Lung (tissue), 12 donors: ENCODE data around the gene COL9A3. TPM values are rescaled to one million over a fixed set of nuclear protein-coding genes. Genes with fewer than 3 reads are reported as not detected.

Experiments
- ATAC-seq: fragments of 200-7000 bp; cut with Tn5 transposase; one replicate; pipeline ENCODE4 v1.9.1; 2020; ENCODE audit warnings: moderate number of reproducible peaks; ENCODE audit not compliant: insufficient read depth, low FRiP score
- DNase-seq, 3 donors: peaks; one replicate each; pipeline ENCODE4 v3.0.0-alpha.2; 2013 to 2017
- H3K27ac ChIP-seq, 2 donors: one replicate each; pipeline ENCODE4 v1.5.1; 2013; ENCODE audit warnings: mild to moderate bottlenecking in 2 of 2, moderate library complexity in 2 of 2, control low read depth in 1 of 2, inconsistent platforms in 1 of 2, low read depth in 1 of 2, low read length in 1 of 2
- H3K27me3 ChIP-seq, 3 donors: one replicate each; pipeline ENCODE4 v1.5.1; 2013; ENCODE audit warnings: low read length in 2 of 3; ENCODE audit not compliant: control insufficient read depth in 3 of 3, insufficient read depth in 3 of 3
- H3K36me3 ChIP-seq, 4 donors: one replicate each; pipeline ENCODE4 v1.5.1; 2013; ENCODE audit warnings: low read length in 4 of 4, mild to moderate bottlenecking in 1 of 4, moderate library complexity in 1 of 4; ENCODE audit not compliant: control insufficient read depth in 4 of 4, insufficient read depth in 4 of 4
- H3K4me1 ChIP-seq, 5 donors: one replicate each; pipeline ENCODE4 v1.5.1; 2013; ENCODE audit warnings: low read length in 5 of 5, mild to moderate bottlenecking in 2 of 5, moderate library complexity in 1 of 5; ENCODE audit not compliant: control insufficient read depth in 5 of 5, insufficient read depth in 5 of 5
- H3K4me3 ChIP-seq: one replicate; pipeline ENCODE4 v1.5.1; 2013; ENCODE audit warnings: mild to moderate bottlenecking, control low read depth, moderate library complexity
- H3K9ac ChIP-seq, 2 donors: one replicate each; pipeline ENCODE4 v1.5.1; 2013; ENCODE audit warnings: low read length in 2 of 2, control low read depth in 1 of 2; ENCODE audit not compliant: insufficient read depth in 1 of 2
- H3K9me3 ChIP-seq, 4 donors: one replicate each; pipeline ENCODE4 v1.5.1; 2013; ENCODE audit warnings: low read length in 3 of 4, mild to moderate bottlenecking in 1 of 4, moderate library complexity in 1 of 4; ENCODE audit not compliant: control insufficient read depth in 4 of 4, insufficient read depth in 3 of 4
- WGBS, 2 donors: extraction: QIAGEN DNeasy Blood & Tissue Kit; methylation state at CpG; one replicate each; pipeline ENCODE4 v1.1.7; 2013; 5-methylcytosine and 5-hydroxymethylcytosine counted together
- polyA plus RNA-seq, 2 donors: library from polyadenylated mRNA; stranded (reverse); fragments of 200-250 nt; gene quantifications; one replicate each; pipeline ENCODE4 v1.2.1, GENCODE V29; 2013
- total RNA-seq, 2 donors: library from RNA; depleted of rRNA in 1 of 2; stranded (reverse); fragments of >200 nt in 1 of 2; gene quantifications; one replicate each; pipeline ENCODE4 v1.2.1, GENCODE V29; 2014 to 2021
- TF ChIP-seq, protein P1 (sequence below): IDR thresholded peaks from 2 replicates; pipeline ENCODE4 v1.5.1; 2012; ENCODE audit warnings: mild to moderate bottlenecking; ENCODE audit errors: control extremely low read depth, extremely low read depth
- donor health status: control.
- donor health status: control.
- donor health status: Bipolar disorder and iron deficiency.
- donor health status: healthy.
- donor health status: DM: yes; HTN: yes; CAD: no.

COL9A3 gene
- total and polyA plus RNA-seq, 4 donors, result 0.55 to 26.1 (median 4.0) TPM

DNA sequence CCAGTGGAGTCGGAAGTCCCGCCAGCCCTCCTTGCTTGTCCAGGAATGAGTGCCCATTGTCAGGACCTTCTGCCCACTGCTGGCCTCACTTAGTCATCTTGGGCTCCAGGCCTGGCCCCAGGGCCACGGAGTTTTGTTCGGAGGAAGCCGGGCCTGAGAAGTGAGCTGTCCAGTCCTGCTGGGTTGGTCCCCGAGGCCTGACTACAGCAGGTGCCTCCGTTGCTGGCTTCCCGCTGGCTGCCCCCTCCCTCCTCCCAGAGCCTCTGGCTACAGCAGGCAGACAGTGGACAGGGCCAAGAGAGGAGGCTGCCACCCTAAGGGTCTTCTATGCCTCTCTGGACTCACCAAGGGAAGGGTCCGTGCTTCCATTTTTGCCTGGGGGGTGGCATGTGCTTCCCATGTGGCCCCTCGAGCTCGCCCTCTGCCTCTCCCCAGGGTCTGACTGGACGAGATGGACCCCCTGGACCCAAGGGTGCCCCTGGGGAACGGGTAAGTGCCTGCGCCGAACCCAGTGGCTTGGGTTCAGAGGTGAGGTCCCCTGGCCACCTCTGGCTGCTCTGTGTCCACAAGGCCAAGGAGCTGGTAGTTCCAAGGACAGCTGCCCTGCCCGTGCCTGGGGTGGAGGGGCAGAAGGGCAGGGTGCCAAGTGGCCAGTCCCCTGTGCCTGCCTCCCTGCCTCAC, 2.8 kb downstream of the COL9A3 start:
- Histone ChIP-seq H3K4me1 (peaks cover 0 to 58% (median 17%) of the 10 kb centered on the region in 5 donors), H3K9me3 (peaks cover 0 to 3% (median 0%) of the 10 kb centered on the region in 4 donors), H3K4me3 (no peak overlapping the region), H3K36me3 (no peaks in the 10 kb centered on the region), H3K27me3 (peaks cover 2 to 12% (median 11%) of the 10 kb centered on the region in 3 donors), H3K27ac (no peak overlapping the region), H3K9ac (no peak overlapping the region)
- DNase-seq (no peak), ATAC-seq (no peak)
- 58 to 71% methylated on average over 16 of the region's 16 CpGs for WGBS, 2 donors
- TF ChIP-seq, protein P1, sequence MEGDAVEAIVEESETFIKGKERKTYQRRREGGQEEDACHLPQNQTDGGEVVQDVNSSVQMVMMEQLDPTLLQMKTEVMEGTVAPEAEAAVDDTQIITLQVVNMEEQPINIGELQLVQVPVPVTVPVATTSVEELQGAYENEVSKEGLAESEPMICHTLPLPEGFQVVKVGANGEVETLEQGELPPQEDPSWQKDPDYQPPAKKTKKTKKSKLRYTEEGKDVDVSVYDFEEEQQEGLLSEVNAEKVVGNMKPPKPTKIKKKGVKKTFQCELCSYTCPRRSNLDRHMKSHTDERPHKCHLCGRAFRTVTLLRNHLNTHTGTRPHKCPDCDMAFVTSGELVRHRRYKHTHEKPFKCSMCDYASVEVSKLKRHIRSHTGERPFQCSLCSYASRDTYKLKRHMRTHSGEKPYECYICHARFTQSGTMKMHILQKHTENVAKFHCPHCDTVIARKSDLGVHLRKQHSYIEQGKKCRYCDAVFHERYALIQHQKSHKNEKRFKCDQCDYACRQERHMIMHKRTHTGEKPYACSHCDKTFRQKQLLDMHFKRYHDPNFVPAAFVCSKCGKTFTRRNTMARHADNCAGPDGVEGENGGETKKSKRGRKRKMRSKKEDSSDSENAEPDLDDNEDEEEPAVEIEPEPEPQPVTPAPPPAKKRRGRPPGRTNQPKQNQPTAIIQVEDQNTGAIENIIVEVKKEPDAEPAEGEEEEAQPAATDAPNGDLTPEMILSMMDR, result no peak

DNA sequence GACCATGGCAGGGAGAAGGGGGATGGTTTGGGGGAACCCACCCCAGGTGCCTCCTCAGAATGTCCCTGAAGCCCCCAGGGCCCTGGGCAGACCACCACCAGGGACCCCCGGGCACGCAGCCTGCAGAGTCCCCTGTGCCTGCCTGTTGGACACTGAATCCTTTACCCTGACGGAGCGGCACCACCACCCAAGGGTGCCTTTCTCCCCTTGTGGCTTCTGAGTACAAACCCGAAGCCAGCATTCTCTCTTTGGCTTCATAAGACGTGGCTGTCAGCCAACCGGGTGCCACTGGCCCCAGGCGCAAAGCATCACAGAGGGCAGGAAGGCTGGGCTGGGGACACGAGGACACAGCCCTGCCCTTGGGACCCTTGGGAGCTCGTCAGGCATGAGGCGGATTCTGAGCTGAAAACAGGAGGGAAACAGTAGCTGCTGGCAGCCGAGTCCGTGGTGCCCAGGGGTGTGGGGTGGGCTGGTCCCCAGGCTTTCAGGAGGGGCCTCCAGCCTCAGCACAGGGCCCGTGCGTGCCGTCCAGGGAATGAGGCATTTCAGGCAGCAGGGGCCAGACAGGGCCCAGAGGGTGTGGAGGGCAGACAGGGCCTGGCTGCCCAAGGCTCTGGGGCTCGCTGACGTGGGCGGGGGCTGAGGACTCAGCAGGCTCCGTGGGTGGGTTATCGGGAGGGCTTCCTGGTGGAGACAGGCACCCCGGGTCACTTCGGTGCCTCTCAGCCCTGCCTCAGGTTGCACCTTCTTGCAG, 3.5 kb downstream of the COL9A3 start:
- Histone ChIP-seq H3K4me3 (no peak overlapping the region), H3K27me3 (peaks cover 2 to 7% (median 5%) of the 10 kb centered on the region in 3 donors), H3K36me3 (no peaks in the 10 kb centered on the region), H3K9me3 (peaks cover 0 to 3% (median 0%) of the 10 kb centered on the region in 4 donors), H3K27ac (no peak overlapping the region), H3K4me1 (peaks cover 0 to 55% (median 19%) of the 10 kb centered on the region in 5 donors), H3K9ac (no peak overlapping the region)
- ATAC-seq (no peak), DNase-seq (no peak)
- 80 to 85% methylated on average over 22 to 23 of the region's 23 CpGs for WGBS, 2 donors
- TF ChIP-seq, protein P1, result no peak

DNA sequence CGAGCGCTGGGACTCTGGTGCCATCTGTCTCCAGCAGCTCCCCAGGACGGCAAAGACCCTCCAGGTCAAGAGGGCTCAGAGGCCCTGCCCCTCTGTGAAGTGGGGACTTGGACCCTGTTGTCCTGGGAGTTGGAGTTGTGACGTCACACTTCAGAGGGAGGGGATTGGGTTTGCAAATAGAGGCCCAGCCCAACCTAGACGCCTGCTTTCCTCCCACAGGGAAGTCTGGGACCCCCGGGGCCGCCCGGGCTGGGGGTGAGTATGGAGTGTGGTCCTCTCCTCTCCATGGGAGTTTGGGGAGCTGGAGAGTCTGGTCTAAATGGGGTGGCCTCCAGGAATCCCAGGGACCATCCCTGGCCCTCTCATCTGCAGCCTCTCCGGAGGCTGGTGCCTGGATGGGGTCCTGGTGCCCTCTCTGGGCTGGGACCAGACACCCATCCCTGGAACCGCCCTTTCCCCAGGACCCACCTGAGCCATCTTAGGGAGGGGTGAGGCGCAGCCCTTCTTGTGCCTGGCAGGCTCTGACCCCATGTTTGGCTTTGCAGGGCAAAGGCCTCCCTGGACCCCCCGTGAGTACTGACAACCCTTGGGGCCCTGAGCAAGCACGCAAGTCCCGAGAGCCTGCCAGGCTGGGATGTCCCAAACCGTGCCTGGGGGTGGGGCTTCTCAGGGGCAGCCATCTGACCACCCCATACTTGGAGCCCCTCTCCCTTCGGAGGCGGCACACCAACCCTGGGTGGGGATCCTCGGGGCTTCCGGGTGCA, 4.3 kb downstream of the COL9A3 start:
- DNase-seq, result no peak
- no peaks in the 10 kb centered on the region for H3K36me3 ChIP-seq
- 87 to 93% methylated on average over 19 of the region's 19 CpGs for WGBS, 2 donors
- H3K9ac ChIP-seq, result no peak overlapping the region
- H3K4me3 ChIP-seq, result no peak overlapping the region
- TF ChIP-seq, protein P1, result no peak
- H3K27me3 ChIP-seq, result peaks cover 0 to 2% (median 2%) of the 10 kb centered on the region in 3 donors
- no peaks in the 10 kb centered on the region for H3K9me3 ChIP-seq
- H3K4me1 ChIP-seq, result peaks cover 0 to 48% (median 14%) of the 10 kb centered on the region in 5 donors
- no peak for ATAC-seq
- no peak overlapping the region for H3K27ac ChIP-seq
